Measurements from ENCODE around the gene ENDOV. TPM values are rescaled to one million over a fixed set of nuclear protein-coding genes. Genes with fewer than 3 reads are reported as not detected.

The ENDOV gene
- 44.0 to 50.9 TPM (median 45.0 TPM) in 5 replicates for total RNA-seq (2022; extraction: Qiagen RNA extraction; ENCODE audit: low read depth)

DNA sequence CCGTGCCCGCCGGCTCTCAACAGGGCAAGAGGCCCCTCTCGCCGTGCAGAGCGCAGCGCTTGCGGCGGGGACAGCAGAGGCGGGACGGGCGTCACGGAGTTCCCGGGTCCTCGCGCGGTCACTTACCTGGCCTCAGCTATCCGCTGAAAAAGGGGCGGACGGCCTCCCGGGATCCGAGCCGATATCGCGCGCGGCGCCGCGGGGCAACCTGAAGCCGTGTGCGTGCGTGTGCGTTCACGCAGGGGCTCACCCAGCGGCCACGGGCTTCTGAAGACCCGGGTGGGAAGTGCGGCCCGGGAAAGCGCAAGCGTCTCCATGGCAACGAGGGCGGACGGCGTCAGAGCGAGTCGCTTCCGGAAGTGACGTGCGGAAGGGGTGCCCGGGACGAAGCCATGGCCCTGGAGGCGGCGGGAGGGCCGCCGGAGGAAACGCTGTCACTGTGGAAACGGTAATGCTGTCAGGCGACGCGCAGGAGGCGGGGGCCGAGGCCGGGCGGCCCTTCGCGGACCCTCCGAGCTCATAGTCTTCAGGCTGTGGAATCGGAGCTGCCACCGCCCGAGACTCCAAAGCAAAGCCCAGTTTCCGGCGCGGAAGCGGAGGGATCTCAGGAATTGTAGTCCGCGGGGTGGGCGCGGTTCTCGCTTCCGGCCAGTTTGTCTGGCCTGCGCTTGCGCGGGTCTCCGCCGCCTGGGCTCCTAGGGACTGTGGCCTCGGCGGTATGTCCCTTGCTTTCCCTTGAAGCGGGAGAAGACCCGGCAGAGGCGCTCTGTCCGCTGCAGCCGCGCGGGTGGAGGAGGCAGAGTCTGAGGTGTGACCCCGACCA lies at the start of gene ENDOV:
Gene ENDOV, plus strand, starts transcription at position 365 of the 823 bp plus-strand sequence. Its CDS starts 28 bp downstream, at position 393.

GRCh38 chr17:80475910-80476876 lies 61.2 kb downstream of the ENDOV start, which contains the start of gene NPTX1:
NPTX1 (minus strand) TSS chr17:80476607; CDS start chr17:80476446, 161 bp downstream.

Other genes with a start within 250 kb of the ENDOV start
- 0.04 to 0.24 TPM (median 0.16 TPM) in 4 of 5 replicates, not detected in the other for gene CARD14, start 245.1 kb upstream of the ENDOV start, total RNA-seq (2022; extraction: Qiagen RNA extraction; ENCODE audit: low read depth)
- gene SGSH, start 194.8 kb upstream of the ENDOV start, total RNA-seq (2022; extraction: Qiagen RNA extraction; ENCODE audit: low read depth): 22.3 to 26.8 TPM (median 24.6 TPM) in 5 replicates
- gene SLC26A11, start 194.7 kb upstream of the ENDOV start, total RNA-seq (2022; extraction: Qiagen RNA extraction; ENCODE audit: low read depth): 12.7 to 16.2 TPM (median 14.1 TPM) in 5 replicates
- 52.7 to 80.5 TPM (median 77.1 TPM) in 5 replicates for gene RNF213, start 154.3 kb upstream of the ENDOV start, total RNA-seq (2022; extraction: Qiagen RNA extraction; ENCODE audit: low read depth)
- gene NPTX1, start 61.4 kb downstream of the ENDOV start, total RNA-seq (2022; extraction: Qiagen RNA extraction; ENCODE audit: low read depth): 63.6 to 108 TPM (median 84.7 TPM) in 5 replicates
- 28.7 to 35.6 TPM (median 32.1 TPM) in 5 replicates for gene RPTOR, start 129.7 kb downstream of the ENDOV start, total RNA-seq (2022; extraction: Qiagen RNA extraction; ENCODE audit: low read depth)